ENCODE measurements around the gene RPRD1A.

GRCh38 chr18:36114738-36115137, 47.4 kb upstream of the RPRD1A start:
- TF ChIP-seq CTCF (conservative IDR thresholded peaks at IDR 0.05; ENCODE audit: low read depth, low read length) = no peak
- no peak for TF ChIP-seq EZH2 (IDR thresholded peaks at IDR 0.05; ENCODE audit: borderline replicate concordance, low read depth, low read length, poor library complexity, severe bottlenecking)

Data from A673 (cell line).